GM18951 (cell line): ENCODE measurements around the gene TMEM135.

Source experiments
- POLR2A ChIP-seq: IDR thresholded peaks from 4 replicates; pipeline ENCODE4 v1.6.1; 2011; ENCODE audit warnings: mild to moderate bottlenecking; ENCODE audit not compliant: insufficient read length, insufficient read depth; ENCODE audit errors: extremely low read depth
- in situ Hi-C: fragments of 300-500 bp; cut with MboI; formaldehyde crosslinking; loops from one replicate; pipeline ENCODE4 v1.12.0; 2022; ENCODE audit warnings: low sequenced_read_pairs, mixed read lengths, inconsistent platforms; ENCODE audit not compliant: unreplicated experiment

Gene TMEM135

DNA sequence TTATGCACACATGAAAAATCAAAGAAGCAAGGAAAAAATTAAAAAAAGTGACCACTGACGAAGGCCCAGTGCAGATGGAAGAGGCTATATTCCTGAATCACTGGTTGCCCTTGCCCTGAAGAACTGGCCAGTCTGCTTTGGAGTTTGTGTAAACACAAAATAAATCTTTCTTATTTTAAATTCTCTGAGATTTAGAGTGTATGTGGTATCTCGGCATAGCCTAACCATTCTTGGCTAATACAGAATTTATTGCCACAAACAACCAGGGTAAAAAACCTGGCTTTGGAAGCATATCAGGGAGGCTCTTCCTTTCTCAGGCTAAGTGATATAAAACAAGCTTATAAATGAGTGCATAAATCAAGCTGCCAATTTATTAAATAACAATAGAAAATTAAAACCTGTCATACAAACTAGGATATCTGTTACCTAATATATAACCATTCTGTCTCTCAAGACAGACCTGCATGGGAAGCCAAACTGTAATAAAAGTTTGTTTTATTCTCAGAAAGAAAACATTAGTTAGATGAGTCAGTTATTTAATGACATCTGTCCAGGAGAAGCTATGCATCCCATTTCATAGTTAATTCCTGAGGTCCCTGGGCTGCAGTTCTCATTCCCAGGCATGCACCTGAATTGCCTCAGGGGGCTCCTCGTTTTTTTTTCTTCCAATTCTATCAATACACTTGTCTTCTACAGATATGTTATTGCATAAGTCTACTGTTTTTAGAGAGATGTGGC lies 6.1 kb upstream of the TMEM135 start:
- no peak for TF ChIP-seq POLR2A
- in situ Hi-C loops: no loop called here

DNA sequence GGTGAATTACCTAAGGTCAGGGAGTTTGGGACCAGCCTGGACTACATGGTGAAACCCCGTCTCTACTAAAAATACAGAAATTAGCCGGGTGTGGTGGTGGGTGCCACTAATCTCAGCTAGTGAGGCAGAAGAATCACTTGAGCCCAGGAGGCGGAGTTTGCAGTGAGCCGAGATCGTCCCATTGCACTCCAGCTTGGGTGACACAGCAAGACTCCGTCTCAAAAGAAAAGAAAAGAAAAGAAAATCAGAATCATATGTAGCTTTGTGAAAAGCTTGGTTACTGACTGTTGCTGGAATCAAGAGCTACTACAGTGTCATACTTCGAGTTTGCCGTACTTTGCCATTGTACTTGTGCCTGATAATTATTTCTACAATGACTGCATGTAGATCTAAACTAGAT lies 4.2 kb upstream of the TMEM135 start:
- no peak for TF ChIP-seq POLR2A
- in situ Hi-C loops: no loop called here

DNA sequence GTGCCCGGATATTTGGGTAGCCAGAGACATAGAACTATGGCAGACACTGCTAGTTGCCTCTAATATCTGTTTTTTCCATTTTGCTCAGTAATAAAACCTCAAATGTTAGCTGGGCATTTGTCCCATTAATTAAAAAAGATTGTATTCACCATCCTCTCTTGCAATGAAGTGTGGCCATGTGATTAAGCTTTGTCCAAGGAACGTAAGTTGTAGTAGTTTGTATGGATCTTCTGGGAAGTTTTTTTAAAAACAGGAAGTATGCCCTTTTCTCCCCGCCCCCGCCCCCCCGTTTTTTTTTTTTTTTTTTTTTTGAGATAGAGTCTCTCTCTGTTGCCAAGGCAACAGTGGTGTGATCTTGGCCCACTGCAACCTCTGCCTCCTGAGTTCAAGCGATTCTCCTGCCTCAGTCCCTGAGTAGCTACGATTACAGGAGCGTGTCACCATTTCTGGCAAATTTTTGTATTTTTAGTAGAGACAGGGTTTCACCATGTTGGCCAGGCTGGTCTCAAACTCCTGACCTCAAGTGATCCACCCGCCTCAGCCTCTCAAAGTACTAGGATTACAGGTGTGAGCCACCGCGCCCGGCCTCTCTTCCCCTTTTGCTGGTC lies 1.7 kb upstream of the TMEM135 start:
- TF ChIP-seq POLR2A: no peak
- in situ Hi-C loops: no loop called here

DNA sequence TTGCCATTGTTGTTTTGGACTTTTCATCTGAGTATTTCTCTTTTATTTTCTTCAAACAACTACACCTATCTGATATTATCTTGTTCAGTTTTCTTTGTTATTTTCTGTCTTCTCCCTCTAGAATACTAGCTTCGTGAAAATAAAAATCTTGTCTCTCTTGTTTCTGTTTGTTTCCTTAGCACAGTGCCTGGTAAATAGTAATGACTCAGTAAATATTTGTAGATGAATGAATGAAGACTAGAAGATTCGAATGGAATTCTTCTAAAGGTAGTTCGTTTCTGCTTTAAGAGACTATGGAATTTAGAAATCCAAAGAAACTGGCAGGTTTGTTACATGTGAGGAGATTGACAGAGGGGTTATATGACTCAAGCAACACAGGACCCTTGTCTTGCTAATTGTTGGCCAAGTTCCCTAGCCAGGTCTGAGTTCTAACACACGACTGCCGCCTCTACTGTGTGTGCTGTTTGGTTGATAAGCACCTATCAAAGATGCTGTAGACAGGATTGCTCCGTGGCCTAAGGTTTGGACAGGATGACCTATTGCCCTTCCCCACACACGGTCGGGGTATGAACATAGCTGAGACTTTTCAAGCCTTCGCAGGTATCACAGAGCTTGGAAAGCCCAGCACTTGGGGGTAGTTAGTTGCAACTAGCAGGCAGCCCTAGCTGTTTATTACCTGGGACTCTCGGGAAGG lies 831 bp upstream of the TMEM135 start:
- in situ Hi-C loops: no loop called here
- no peak for TF ChIP-seq POLR2A

DNA sequence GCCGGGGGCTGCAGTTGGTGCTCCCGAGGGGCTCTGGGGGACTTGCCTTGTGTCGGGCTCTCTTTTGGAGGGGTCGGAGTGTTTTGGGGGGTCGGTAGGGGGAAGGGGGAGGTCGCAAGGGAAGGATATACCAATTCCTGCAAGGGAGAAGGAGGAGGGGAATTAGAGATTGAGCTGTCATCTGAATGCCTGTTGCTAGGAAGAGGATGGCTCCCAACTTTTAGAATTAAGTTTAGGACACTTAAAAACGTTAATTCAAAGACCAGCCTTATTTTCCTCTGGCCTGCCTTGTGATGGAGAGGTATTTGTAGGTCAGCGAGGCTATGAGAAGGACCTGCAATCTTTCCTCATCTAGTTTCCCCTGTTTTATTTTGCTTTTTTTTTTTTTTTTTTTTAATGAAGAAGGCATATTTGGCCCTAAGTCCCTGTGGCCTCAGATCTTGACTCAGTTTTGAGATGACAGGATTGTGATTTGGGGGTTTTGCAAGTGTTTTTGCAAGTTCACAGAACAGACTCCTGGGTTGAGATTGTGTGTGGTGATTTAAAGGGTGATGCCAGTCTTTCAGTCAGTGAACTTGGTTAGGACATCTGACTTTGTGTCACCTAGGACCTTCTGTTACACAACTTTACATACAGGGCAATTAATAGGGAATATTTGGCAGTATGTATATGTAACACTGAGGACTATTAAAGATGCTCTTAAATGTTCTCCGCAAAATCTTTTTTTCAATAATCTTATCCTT lies 672 bp downstream of the TMEM135 start:
- no peak for TF ChIP-seq POLR2A
- in situ Hi-C loops: no loop called here

DNA sequence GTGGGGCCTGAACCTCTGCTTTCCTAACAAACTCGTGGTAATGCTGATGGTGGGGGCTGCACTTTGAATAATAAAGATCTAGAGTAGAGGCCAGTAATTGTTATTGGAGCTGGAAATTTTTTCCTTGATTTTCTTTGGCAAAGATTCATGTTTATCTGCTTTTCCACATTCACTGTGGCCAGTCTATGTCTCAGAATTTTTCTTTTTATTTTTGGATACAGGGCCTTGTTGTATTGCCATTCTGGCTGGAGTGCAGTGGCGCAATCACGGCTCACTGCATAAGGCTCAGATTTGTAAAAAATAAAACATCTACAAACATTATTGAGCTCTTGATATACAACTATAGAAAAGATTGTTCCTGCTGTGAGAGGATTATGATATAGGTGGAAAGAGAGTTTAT lies 1.6 kb downstream of the TMEM135 start:
- in situ Hi-C loops: no loop called here
- no peak for TF ChIP-seq POLR2A

DNA sequence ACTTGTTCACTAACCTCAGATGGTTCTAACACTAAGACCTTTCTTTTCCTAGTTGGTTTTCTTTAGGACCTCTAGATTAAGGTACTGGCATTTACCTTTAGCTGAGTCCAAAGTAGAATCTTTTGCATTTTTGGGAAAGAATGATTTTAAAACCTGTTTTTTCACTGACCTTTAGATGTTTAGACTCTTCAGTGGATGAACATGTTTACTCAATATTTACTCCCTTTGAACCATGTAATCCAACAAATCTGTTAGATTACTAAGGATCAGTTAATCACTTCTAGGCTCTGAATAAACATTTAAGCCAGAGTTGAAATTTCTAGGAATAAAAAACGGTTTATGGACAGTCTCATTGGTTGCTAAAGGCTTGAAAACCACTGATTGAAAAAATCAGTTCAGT lies 6.2 kb downstream of the TMEM135 start:
- in situ Hi-C loops: no loop called here
- TF ChIP-seq POLR2A: no peak

DNA sequence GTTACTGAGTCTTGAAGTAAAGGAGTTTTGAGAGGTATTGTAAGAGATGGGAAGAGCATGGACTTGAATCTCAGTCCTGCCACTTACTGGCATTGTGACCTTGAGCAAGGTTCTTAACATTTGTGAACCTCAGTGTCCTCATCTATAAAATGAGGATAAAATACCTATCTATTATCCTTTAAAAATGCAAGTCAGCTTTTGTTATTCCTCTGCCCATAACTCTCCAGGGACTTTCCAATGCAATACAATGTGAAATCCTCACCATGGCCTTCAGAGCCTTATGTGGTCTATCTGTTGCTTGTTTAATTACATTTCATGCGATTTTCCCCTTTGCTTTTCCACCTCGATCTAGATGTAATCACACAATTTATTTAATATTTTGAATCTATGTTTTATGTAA lies 9.1 kb downstream of the TMEM135 start:
- in situ Hi-C loops: no loop called here
- TF ChIP-seq POLR2A: no peak

DNA sequence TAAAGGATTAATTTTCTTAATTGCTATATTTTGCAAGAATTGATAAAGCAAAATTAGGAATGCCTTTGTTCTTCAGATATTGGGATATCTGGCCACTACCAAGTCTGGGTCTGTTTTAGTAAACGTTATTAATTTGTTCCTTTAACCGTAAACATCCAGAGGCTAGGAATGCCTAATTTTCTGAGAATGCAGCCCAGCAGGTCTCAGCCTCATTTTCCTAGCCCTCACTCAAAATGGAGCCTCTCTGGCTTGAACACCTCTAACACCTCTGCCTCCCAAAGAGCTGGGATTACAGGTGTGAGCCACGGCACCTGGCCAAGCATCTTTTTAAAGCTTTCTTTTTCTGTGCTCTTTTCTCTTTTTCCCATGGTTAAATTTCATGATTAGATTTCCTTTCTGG lies 18.4 kb downstream of the TMEM135 start:
- TF ChIP-seq POLR2A: no peak
- in situ Hi-C loops: no loop called here

DNA sequence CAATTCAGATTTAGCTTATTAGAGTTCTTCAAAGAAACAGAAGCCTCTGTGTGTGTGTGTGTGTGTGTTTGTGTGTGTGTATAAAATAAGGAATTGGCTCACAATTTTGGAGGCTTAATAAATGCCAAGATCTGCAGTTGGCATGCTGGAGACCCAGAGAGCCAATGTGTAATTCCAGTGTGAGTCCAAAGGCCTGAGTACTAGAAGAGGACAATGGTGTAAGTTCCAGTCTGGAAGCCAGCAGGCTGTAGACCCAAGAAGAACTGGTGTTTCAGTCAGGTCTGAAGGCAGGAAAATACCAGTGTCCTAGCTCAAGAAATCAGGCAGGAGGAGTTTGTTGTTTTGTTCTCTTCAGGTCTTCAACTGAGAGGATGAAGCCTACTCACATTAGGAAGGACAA lies 20.0 kb downstream of the TMEM135 start:
- in situ Hi-C loops: no loop called here
- TF ChIP-seq POLR2A: no peak

DNA sequence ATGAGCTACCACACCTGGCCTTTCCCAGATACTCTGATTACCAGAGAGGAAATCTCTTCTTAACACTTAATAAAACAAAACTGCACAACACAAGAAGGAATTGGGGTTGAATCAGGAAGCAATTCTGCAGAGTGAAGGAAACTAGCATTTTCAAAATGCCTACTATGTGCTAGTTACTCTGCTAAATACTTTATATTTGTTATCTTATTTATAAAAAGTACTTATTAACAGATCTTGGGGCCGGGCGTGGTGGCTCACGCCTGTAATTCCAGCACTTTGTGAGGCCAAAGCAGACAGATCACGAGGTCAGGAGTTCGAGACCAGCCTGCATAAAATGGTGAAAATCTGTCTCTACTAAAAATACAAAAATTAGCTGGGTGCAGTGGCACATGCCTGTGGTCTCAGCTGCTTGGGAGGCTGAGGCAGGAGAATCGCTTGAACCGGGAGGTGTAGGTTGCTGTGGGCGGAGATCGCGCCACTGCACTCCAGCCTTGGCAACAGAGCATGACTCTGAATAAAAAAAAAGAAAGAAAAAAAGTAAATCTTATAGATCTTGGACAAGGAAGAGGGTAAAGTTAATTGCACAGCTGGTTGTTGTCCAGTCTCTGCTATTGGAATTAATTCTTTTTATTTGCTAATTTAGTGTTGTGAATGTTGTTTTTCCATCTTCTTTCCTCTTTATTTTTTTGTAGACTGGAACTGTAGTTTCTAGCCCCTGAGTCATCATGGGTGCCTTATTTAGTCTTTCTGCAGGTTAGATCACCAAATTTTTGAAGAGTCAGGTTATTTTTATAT lies 22.1 kb downstream of the TMEM135 start:
- in situ Hi-C loops: no loop called here
- no peak for TF ChIP-seq POLR2A

DNA sequence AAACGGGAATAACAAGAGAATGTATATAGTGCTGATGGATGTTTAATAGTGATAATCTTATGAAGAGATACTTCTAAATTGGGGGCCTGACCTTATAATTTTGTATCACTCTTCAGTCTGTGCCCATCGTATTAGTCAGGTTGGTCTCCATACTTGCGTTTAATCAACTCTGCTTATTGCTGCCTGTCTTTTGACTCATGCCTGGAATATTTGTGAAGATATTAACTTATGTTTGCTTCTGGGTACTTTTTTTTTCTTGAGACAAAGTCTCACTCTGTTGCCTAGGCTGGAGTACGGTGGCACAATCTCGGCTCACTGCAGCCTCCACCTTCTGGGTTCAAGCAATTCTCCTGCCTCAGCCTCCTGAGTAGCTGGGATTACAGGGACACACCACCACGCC lies 24.0 kb downstream of the TMEM135 start:
- in situ Hi-C loops: no loop called here
- no peak for TF ChIP-seq POLR2A

DNA sequence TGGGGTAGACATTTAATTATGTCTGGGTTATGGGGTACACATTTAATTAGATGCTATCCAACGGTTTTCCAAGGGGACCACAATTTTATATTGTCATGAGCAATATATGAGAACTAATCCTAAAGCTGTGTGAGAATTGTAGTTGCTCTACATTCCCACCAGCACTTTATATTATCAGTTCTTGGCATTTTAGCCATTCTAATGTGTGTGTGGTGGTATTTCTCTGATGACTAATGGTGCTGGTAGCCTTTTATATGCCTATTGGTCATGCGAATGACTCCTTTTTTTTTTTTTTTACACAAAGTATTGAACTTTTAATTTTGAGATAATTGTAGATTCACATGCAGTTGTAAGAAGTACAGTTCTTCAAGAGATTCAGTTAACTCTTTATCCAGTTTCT lies 26.2 kb downstream of the TMEM135 start:
- in situ Hi-C loops: no loop called here
- no peak for TF ChIP-seq POLR2A
